ENCODE data around the gene KY.

GRCh38 chr3:134647902-134648760 is 2.7 kb downstream of the KY start:
- TF ChIP-seq CTCF (IDR thresholded peaks at IDR 0.05) (no peak), POLR2A (IDR thresholded peaks at IDR 0.05) (no peak)
